ENCODE data around the gene BMX.

BMX gene

DNA sequence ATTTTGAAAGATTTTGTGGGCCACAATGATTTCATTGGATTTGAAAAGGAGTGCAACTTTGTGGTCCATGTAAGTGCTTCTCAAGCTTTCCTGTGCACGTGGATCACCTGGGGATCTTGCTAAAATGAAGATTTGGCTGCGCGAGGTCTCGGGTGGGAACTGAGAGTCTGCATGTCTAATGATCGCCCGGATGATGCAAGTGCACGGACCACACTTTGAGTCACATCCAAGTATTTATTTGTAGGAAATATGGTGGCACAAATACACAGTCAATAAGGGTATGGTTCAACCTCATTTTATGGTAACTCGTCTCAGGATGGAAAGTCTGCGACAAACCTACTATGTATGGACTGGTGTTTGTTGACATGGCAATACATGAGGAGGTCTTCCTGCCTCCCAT, 899 bp downstream of the BMX start:
- Histone ChIP-seq H3K9me3 (ENCODE audit: control insufficient read depth, low read length) (no peaks in the 10 kb centered on the region), H2AFZ (no peak overlapping the region), H3K27me3 (ENCODE audit: control insufficient read depth, insufficient read depth, low read length) (no peaks in the 10 kb centered on the region), H3K4me1 (no peaks in the 10 kb centered on the region), H3K36me3 (ENCODE audit: control insufficient read depth, insufficient read depth, low read length) (no peaks in the 10 kb centered on the region), H3K9ac (no peak overlapping the region), H3K4me2 (ENCODE audit: low read length) (no peak overlapping the region), H3K79me2 (no peaks in the 10 kb centered on the region), H3K27ac (no peak overlapping the region), H3K4me3 (ENCODE audit: low read depth, low read length) (no peak overlapping the region)
- TF ChIP-seq, protein P1, sequence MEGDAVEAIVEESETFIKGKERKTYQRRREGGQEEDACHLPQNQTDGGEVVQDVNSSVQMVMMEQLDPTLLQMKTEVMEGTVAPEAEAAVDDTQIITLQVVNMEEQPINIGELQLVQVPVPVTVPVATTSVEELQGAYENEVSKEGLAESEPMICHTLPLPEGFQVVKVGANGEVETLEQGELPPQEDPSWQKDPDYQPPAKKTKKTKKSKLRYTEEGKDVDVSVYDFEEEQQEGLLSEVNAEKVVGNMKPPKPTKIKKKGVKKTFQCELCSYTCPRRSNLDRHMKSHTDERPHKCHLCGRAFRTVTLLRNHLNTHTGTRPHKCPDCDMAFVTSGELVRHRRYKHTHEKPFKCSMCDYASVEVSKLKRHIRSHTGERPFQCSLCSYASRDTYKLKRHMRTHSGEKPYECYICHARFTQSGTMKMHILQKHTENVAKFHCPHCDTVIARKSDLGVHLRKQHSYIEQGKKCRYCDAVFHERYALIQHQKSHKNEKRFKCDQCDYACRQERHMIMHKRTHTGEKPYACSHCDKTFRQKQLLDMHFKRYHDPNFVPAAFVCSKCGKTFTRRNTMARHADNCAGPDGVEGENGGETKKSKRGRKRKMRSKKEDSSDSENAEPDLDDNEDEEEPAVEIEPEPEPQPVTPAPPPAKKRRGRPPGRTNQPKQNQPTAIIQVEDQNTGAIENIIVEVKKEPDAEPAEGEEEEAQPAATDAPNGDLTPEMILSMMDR (IDR thresholded peaks at IDR 0.05) = no peak

DNA sequence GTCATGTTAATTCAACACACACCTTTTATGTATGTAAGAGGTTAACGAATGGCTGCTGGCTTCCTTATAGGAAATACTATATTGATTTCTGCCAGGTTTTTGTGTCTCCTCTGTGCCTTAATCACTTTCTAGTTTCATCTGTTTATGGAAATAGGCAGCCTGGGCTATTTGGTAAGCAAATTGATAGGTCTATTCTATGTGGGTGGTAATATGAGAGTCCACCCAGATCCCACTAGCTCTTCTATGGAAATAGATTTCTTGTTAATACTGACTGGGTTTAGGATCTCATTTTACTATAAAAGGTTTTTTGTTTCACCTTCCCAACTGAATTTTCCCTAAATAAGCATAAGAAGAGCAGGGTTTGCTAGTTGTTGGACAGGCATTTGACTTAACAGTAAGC, 4.1 kb downstream of the BMX start:
- Histone ChIP-seq H3K4me2 (ENCODE audit: low read length) (no peak overlapping the region), H3K9me3 (ENCODE audit: control insufficient read depth, low read length) (no peaks in the 10 kb centered on the region), H3K27ac (no peak overlapping the region), H3K36me3 (ENCODE audit: control insufficient read depth, insufficient read depth, low read length) (no peaks in the 10 kb centered on the region), H3K4me3 (ENCODE audit: low read depth, low read length) (no peak overlapping the region), H3K9ac (no peak overlapping the region), H2AFZ (no peak overlapping the region), H3K79me2 (no peaks in the 10 kb centered on the region), H3K4me1 (no peaks in the 10 kb centered on the region), H3K27me3 (ENCODE audit: control insufficient read depth, insufficient read depth, low read length) (no peaks in the 10 kb centered on the region)
- TF ChIP-seq, protein P1 (IDR thresholded peaks at IDR 0.05) = no peak

DNA sequence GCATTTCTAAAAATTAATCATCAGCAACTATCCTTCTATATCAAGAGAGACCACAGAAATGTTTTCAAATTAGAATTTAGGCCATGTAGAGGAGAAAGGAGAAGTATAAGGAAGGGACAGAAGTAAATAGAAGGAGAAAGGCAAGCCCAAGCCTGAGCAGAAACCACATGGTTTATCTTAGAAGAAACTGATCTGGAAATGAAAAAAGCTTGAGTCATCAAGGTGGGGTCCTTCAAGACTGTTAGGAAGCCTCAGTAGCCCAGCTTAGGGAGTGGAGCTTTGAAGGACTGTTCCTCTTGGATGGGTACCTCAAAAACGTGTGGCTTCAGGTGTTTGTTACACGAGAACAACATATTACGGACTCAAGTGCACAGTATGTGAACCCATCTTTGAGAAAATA, 4.5 kb downstream of the BMX start:
- Histone ChIP-seq H3K4me1 (no peaks in the 10 kb centered on the region), H3K4me3 (ENCODE audit: low read depth, low read length) (no peak overlapping the region), H3K9ac (no peak overlapping the region), H3K9me3 (ENCODE audit: control insufficient read depth, low read length) (no peaks in the 10 kb centered on the region), H3K27me3 (ENCODE audit: control insufficient read depth, insufficient read depth, low read length) (no peaks in the 10 kb centered on the region), H2AFZ (no peak overlapping the region), H3K4me2 (ENCODE audit: low read length) (no peak overlapping the region), H3K36me3 (ENCODE audit: control insufficient read depth, insufficient read depth, low read length) (no peaks in the 10 kb centered on the region), H3K79me2 (no peaks in the 10 kb centered on the region), H3K27ac (no peak overlapping the region)
- TF ChIP-seq, protein P1 (IDR thresholded peaks at IDR 0.05) = no peak

DNA sequence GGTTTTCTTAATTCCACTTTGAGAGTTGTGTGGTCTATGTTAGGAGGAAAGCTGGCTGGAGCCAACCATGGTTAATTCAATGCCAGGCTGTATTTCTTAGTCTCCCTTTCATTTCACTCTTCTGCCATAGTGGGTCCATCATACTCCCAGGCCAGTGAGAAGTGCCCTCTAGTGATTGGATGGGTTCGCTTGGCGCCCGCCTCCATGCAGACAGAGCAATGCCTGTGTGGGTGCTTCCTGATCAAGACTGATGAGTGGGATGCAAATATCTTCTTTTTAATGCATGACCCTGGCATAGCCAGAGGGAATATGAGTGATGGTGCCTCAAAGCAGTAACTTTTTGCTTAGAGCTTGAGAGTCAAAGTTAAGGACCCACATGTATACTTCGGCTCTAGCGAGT, 6.4 kb downstream of the BMX start:
- Histone ChIP-seq H3K9ac (no peak overlapping the region), H3K4me3 (ENCODE audit: low read depth, low read length) (no peak overlapping the region), H3K36me3 (ENCODE audit: control insufficient read depth, insufficient read depth, low read length) (no peaks in the 10 kb centered on the region), H2AFZ (no peak overlapping the region), H3K9me3 (ENCODE audit: control insufficient read depth, low read length) (no peaks in the 10 kb centered on the region), H3K4me2 (ENCODE audit: low read length) (no peak overlapping the region), H3K27me3 (ENCODE audit: control insufficient read depth, insufficient read depth, low read length) (no peaks in the 10 kb centered on the region), H3K27ac (no peak overlapping the region), H3K79me2 (no peaks in the 10 kb centered on the region), H3K4me1 (no peaks in the 10 kb centered on the region)
- TF ChIP-seq, protein P1 (IDR thresholded peaks at IDR 0.05) = no peak

DNA sequence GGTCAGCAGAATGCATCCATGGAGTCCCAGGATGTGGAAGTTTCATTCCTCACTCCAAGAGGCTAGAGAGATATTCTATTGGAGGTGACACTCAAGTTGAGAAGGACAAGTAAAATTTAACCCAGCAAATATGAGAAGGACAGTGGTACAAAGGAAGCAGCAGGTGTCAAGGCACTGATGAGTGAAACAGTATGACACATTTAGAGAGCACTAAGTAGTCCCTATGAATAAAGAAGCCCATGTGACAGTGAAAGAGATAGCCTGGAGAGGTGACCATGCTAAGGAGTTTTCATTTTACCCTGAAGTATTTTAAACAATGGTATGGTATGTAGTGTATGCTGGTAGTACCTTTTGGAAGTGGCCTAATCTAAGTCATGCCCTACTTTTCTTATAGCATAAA, 9.2 kb downstream of the BMX start:
- Histone ChIP-seq H3K27ac (no peak overlapping the region), H3K79me2 (no peaks in the 10 kb centered on the region), H3K27me3 (ENCODE audit: control insufficient read depth, insufficient read depth, low read length) (no peaks in the 10 kb centered on the region), H3K36me3 (ENCODE audit: control insufficient read depth, insufficient read depth, low read length) (no peaks in the 10 kb centered on the region), H2AFZ (no peak overlapping the region), H3K9ac (no peak overlapping the region), H3K4me1 (no peaks in the 10 kb centered on the region), H3K4me2 (ENCODE audit: low read length) (no peak overlapping the region), H3K9me3 (ENCODE audit: control insufficient read depth, low read length) (no peaks in the 10 kb centered on the region), H3K4me3 (ENCODE audit: low read depth, low read length) (no peak overlapping the region)
- TF ChIP-seq, protein P1 (IDR thresholded peaks at IDR 0.05) = no peak
